Brain microvascular endothelial cell (primary cell): ENCODE data around the gene APOA4.

Source experiments
- DNase-seq: peaks from one replicate; pipeline ENCODE4 v3.0.0-alpha.2; 2020
- H3K27ac ChIP-seq: fragments of 250-450 bp; sonication (Bioruptor Pico); 2 replicates; pipeline ENCODE4 v1.5.1; 2020; ENCODE audit warnings: mild to moderate bottlenecking, moderate library complexity
- H3K27me3 ChIP-seq: fragments of 250-450 bp; sonication (Bioruptor Pico); replicated peaks from 2 replicates; pipeline ENCODE4 v1.5.1; 2020; ENCODE audit warnings: mild to moderate bottlenecking
- H3K36me3 ChIP-seq: fragments of 250-450 bp; sonication (Bioruptor Pico); replicated peaks from 2 replicates; pipeline ENCODE4 v1.5.1; 2020; ENCODE audit warnings: mild to moderate bottlenecking
- H3K4me3 ChIP-seq: 2 replicates; pipeline ENCODE4 v1.5.1; 2011; ENCODE audit warnings: low read depth, mild to moderate bottlenecking, control low read depth, low read length, moderate library complexity
- CTCF ChIP-seq: IDR thresholded peaks from 2 replicates; pipeline ENCODE4 v1.5.1; 2011; ENCODE audit warnings: low read depth, mild to moderate bottlenecking, moderate library complexity, low read length, control low read depth, inconsistent platforms; ENCODE audit errors: missing control alignments
- in situ Hi-C: cut with HindIII; loops from 2 replicates; pipeline ENCODE4 v1.10.0; 2017; ENCODE audit warnings: low sequenced_read_pairs, low pct_ligation_motif_present

Gene APOA4

DNA sequence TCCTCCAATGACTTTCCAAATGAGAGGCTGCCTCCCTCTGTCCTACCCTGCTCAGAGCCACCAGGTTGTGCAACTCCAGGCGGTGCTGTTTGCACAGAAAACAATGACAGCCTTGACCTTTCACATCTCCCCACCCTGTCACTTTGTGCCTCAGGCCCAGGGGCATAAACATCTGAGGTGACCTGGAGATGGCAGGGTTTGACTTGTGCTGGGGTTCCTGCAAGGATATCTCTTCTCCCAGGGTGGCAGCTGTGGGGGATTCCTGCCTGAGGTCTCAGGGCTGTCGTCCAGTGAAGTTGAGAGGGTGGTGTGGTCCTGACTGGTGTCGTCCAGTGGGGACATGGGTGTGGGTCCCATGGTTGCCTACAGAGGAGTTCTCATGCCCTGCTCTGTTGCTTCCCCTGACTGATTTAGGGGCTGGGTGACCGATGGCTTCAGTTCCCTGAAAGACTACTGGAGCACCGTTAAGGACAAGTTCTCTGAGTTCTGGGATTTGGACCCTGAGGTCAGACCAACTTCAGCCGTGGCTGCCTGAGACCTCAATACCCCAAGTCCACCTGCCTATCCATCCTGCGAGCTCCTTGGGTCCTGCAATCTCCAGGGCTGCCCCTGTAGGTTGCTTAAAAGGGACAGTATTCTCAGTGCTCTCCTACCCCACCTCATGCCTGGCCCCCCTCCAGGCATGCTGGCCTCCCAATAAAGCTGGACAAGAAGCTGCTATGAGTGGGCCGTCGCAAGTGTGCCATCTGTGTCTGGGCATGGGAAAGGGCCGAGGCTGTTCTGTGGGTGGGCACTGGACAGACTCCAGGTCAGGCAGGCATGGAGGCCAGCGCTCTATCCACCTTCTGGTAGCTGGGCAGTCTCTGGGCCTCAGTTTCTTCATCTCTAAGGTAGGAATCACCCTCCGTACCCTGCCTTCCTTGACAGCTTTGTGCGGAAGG is 9.5 kb upstream of the APOA4 start:
- H3K36me3 ChIP-seq: no peaks in the 10 kb centered on the region
- in situ Hi-C loops: no loop called here
- no peaks in the 10 kb centered on the region for H3K27me3 ChIP-seq
- no peak for DNase-seq
- no peak overlapping the region for H3K4me3 ChIP-seq
- no peak for TF ChIP-seq CTCF
- no peak overlapping the region for H3K27ac ChIP-seq

- Histone ChIP-seq H3K36me3 (no peaks in the 10 kb centered on the region), H3K27me3 (no peaks in the 10 kb centered on the region), H3K27ac (no peak overlapping the region), H3K4me3 (no peak overlapping the region)
- DNase-seq: no peak
- in situ Hi-C loops: no loop called here
- TF ChIP-seq CTCF: no peak
Observed at GRCh38 chr11:116831790-116832349, 8.8 kb upstream of the APOA4 start.

GRCh38 chr11:116830184-116830912 is 7.2 kb upstream of the APOA4 start:
- H3K27me3 ChIP-seq: no peaks in the 10 kb centered on the region
- no peak overlapping the region for H3K4me3 ChIP-seq
- no peak for DNase-seq
- no peak overlapping the region for H3K27ac ChIP-seq
- in situ Hi-C loops: no loop called here
- no peaks in the 10 kb centered on the region for H3K36me3 ChIP-seq
- TF ChIP-seq CTCF: no peak

GRCh38 chr11:116829525-116830183 is 6.5 kb upstream of the APOA4 start, which contains the start of gene APOC3:
TSS of gene APOC3 (plus strand) at chr11:116829907. CDS start at chr11:116830583, 676 bp downstream.
- Histone ChIP-seq H3K36me3 (no peaks in the 10 kb centered on the region), H3K27ac (no peak within 1 kb of the TSS), H3K27me3 (no peaks in the 10 kb centered on the region), H3K4me3 (no peak within 1 kb of the TSS)
- in situ Hi-C loops: no loop called here
- TF ChIP-seq CTCF: no peak
- no peak for DNase-seq

GRCh38 chr11:116828632-116829524 is 5.8 kb upstream of the APOA4 start:
- H3K27me3 ChIP-seq: no peaks in the 10 kb centered on the region
- H3K36me3 ChIP-seq: no peaks in the 10 kb centered on the region
- no peak overlapping the region for H3K4me3 ChIP-seq
- no peak for TF ChIP-seq CTCF
- DNase-seq: no peak
- in situ Hi-C loops: no loop called here
- H3K27ac ChIP-seq: no peak overlapping the region
